Uterus (tissue), 4 donors: ENCODE results near the gene CST11. TPM values are rescaled to one million over a fixed set of nuclear protein-coding genes. Genes with fewer than 3 reads are reported as not detected.

Experiments used
- DNase-seq, 2 donors: peaks; one replicate each; pipeline ENCODE4 v3.0.0-alpha.2; 2019 to 2020
- H3K27ac ChIP-seq, 2 donors: fragments of 200-600 bp; sonication (generic); 1 replicate in 1 of 2; 2 replicates in 1 of 2; pipeline ENCODE4 v1.5.1; 2016 to 2018
- H3K27me3 ChIP-seq, 2 donors: fragments of 200-600 bp; sonication (generic); one replicate each; pipeline ENCODE4 v1.5.1; 2018 to 2019; ENCODE audit warnings: control low read depth in 1 of 2
- H3K36me3 ChIP-seq, 2 donors: fragments of 200-600 bp; sonication (generic); one replicate each; pipeline ENCODE4 v1.5.1; 2019; ENCODE audit warnings: control low read depth in 1 of 2
- H3K4me1 ChIP-seq, 2 donors: fragments of 200-600 bp; sonication (generic); one replicate each; pipeline ENCODE4 v1.5.1; 2018 to 2019; ENCODE audit warnings: control low read depth in 1 of 2
- H3K4me3 ChIP-seq, 2 donors: fragments of 200-600 bp; sonication (generic); 1 replicate in 1 of 2; 2 replicates in 1 of 2; pipeline ENCODE4 v1.5.1; 2018 to 2019; ENCODE audit warnings: mild to moderate bottlenecking in 1 of 2
- H3K9me3 ChIP-seq, 2 donors: fragments of 200-600 bp; sonication (generic); one replicate each; pipeline ENCODE4 v1.5.1; 2019; ENCODE audit warnings: control low read depth in 1 of 2
- CTCF ChIP-seq, 4 experiments: fragments of 200-600 bp in 2 of 4; fragments of 450-650 bp in 2 of 4; sonication (generic) in 2 of 4; IDR thresholded peaks; one replicate each; pipeline ENCODE4 v1.5.1; 2016 to 2019; ENCODE audit warnings: antibody characterized with exemption in 4 of 4, mild to moderate bottlenecking in 2 of 4, moderate library complexity in 1 of 4
- POLR2A ChIP-seq, 2 donors: fragments of 450-650 bp; IDR thresholded peaks; one replicate each; pipeline ENCODE4 v1.6.1; 2016; ENCODE audit warnings: antibody characterized with exemption in 2 of 2, mild to moderate bottlenecking in 1 of 2, moderate library complexity in 1 of 2
- intact Hi-C: fragments of 100-400 bp; cut with DNase I; formaldehyde crosslinking; loops from one replicate; pipeline ENCODE4 v1.15.1; 2023; ENCODE audit warnings: low total_unique reads
- small RNA-seq: library from RNA; depleted of rRNA; stranded (forward); fragments of <200 nt; gene quantifications from one replicate; pipeline ENCODE3, GENCODE V24; 2016
- total RNA-seq, 4 donors: library from RNA; depleted of rRNA in 3 of 4; stranded (reverse); fragments of >200 nt in 3 of 4; gene quantifications; one replicate each; pipeline versions ENCODE4 v1.1.0 to v1.2.4, GENCODE V29; 2014 to 2023
- donor health status: DM: yes; HTN: yes; CAD: no.

Gene CST11
- total RNA-seq, 4 donors from 2014 or later = not detected

- H3K9me3 ChIP-seq = no peaks in the 10 kb centered on the region
- no peaks in the 10 kb centered on the region for H3K36me3 ChIP-seq
- no peaks in the 10 kb centered on the region for H3K27me3 ChIP-seq
- no peak for DNase-seq
- no peaks in the 10 kb centered on the region for H3K4me1 ChIP-seq
- TF ChIP-seq CTCF (IDR thresholded peaks at IDR 0.05) (no peak), POLR2A (IDR thresholded peaks at IDR 0.05) (no peak)
- no peak overlapping the region for H3K4me3 ChIP-seq
- no peak overlapping the region for H3K27ac ChIP-seq
- intact Hi-C loops = no loop called here
These were observed 48.5 kb downstream of the CST11 start for GRCh38 chr20:23404196-23404595.

GRCh38 chr20:23403751-23404150 lies 48.9 kb downstream of the CST11 start:
- no peak overlapping the region for H3K27ac ChIP-seq
- intact Hi-C loops = no loop called here
- no peak overlapping the region for H3K4me3 ChIP-seq
- no peak for DNase-seq
- H3K9me3 ChIP-seq = no peaks in the 10 kb centered on the region
- no peaks in the 10 kb centered on the region for H3K27me3 ChIP-seq
- no peaks in the 10 kb centered on the region for H3K36me3 ChIP-seq
- H3K4me1 ChIP-seq = no peaks in the 10 kb centered on the region
- TF ChIP-seq POLR2A (IDR thresholded peaks at IDR 0.05) (no peak), CTCF (IDR thresholded peaks at IDR 0.05) (no peak)

- intact Hi-C loops = no loop called here
- H3K9me3 ChIP-seq = no peaks in the 10 kb centered on the region
- no peak for TF ChIP-seq CTCF (IDR thresholded peaks at IDR 0.05)
- TF ChIP-seq POLR2A (IDR thresholded peaks at IDR 0.05) = no peak
- H3K4me1 ChIP-seq = no peaks in the 10 kb centered on the region
- DNase-seq = no peak
- no peak overlapping the region for H3K27ac ChIP-seq
- H3K4me3 ChIP-seq = no peak overlapping the region
- no peaks in the 10 kb centered on the region for H3K36me3 ChIP-seq
- no peaks in the 10 kb centered on the region for H3K27me3 ChIP-seq
These were observed 51.6 kb downstream of the CST11 start for GRCh38 chr20:23401051-23401450.

Small RNA genes within 50 kb of the gene (small RNA-seq; reads per million reads assigned to genes)
- gene RF00019 = not detected

Other genes starting within 250 kb of the CST11 start
- 10 to 100 TPM; 28.9 to 37.0 (median 32.3) TPM for gene NXT1, start 102.1 kb downstream of the CST11 start, total RNA-seq
- 10 to 100 TPM in 3 of 4 donors, 1 to 10 TPM in 1; 5.9 to 24.5 (median 17.6) TPM for gene GZF1, start 90.7 kb downstream of the CST11 start, total RNA-seq
- gene NAPB, start 31.4 kb downstream of the CST11 start, total RNA-seq = 10 to 100 TPM in 3 of 4 donors, 1 to 10 TPM in 1; 9.0 to 23.6 (median 16.9) TPM
- gene CSTL1, start 13.2 kb downstream of the CST11 start, total RNA-seq = not detected
- not detected for gene CST8, start 38.2 kb upstream of the CST11 start, total RNA-seq
- gene CST9L, start 115.6 kb upstream of the CST11 start, total RNA-seq = not detected
- not detected for gene CST9, start 153.0 kb upstream of the CST11 start, total RNA-seq
- 1,000 to 10,000 TPM in 1 of 4 donors, 100 to 1,000 TPM in 3; 205 to 1,148 (median 624) TPM for gene CST3, start 185.1 kb upstream of the CST11 start, total RNA-seq
- not detected for gene CST4, start 236.2 kb upstream of the CST11 start, total RNA-seq